BJ (cell line): ENCODE measurements around the gene RAD51B. TPM values are rescaled to one million over a fixed set of nuclear protein-coding genes. Genes with fewer than 3 reads are reported as not detected.

Source experiments
- CTCF ChIA-PET: fragments of 350-600 bp; formaldehyde crosslinking; extraction: SDS; loops from one replicate; lab custom pipeline; 2021; ENCODE audit warnings: antibody characterized with exemption, inconsistent platforms; lab: Yijun Ruan, JAX
- POLR2A ChIA-PET: fragments of 300-600 bp; sonication (Branson Sonifier 250); formaldehyde crosslinking; extraction: SDS; loops from one replicate; lab custom pipeline; 2021; ENCODE audit warnings: antibody characterized with exemption; lab: Charles Lee
- DNase-seq: peaks from one replicate; pipeline ENCODE4 v3.0.0-alpha.2; 2011; ENCODE audit warnings: low read depth
- H3K27me3 ChIP-seq: 2 replicates; pipeline ENCODE4 v1.6.0; 2011; ENCODE audit warnings: low read length; ENCODE audit not compliant: control insufficient read depth, insufficient read depth
- H3K36me3 ChIP-seq: 2 replicates; pipeline ENCODE4 v1.5.1; 2011; ENCODE audit warnings: low read length; ENCODE audit not compliant: control insufficient read depth, insufficient read depth
- H3K4me3 ChIP-seq: 2 replicates; pipeline ENCODE4 v1.5.1; 2011; ENCODE audit warnings: low read depth, mild to moderate bottlenecking, control low read depth, low read length
- polyA plus RNA-seq: library from polyadenylated mRNA; depleted of rRNA; stranded (reverse); fragments of >200 nt; gene quantifications from 2 replicates; pipeline ENCODE4 v1.2.3, GENCODE V29; 2011
- TF ChIP-seq, protein P1 (sequence below): IDR thresholded peaks from 2 replicates; pipeline ENCODE4 v1.5.1; 2011; ENCODE audit warnings: low read depth, mild to moderate bottlenecking, control low read depth, inconsistent platforms, low read length, moderate library complexity; ENCODE audit not compliant: insufficient read depth

RAD51B gene
- polyA plus RNA-seq, 1 experiment, result 5.6 TPM

DNA sequence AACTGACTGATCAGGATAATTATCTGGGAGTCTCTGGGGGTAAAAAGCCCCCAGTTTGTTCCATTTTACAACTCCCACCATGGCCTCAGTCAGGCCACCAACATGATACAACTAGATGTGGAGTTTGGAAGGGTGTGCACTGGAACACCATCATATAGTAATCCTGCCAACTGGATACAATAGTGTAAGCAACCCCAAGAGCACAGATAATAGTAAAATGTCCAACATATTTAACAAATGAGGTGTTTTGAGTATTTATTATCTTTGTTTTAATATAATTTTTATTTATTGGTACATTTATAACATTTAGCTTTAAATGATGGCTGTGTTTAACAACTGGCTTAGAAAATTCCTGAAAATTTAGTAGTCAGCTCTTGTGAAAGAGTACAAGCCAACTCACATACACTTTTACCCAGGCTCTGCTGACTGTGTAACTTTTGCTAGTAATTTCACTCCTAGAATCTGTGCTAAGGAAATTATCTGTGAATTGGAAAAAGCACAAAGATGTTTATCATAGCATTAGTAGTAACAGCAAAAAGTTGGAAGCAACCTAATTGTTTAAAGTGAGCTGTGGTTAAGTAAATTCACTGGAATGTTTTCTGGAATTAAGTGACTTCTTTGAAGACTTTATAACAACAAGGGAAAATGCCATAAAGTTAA is 196.8 kb downstream of the RAD51B start:
- ChIA-PET POLR2A (no interaction called here), CTCF (interaction anchor here (1.2 to 1.3 kb wide), 2 partner anchors 13 to 15 kb away, joined by 3 read pairs; no protein-coding TSS in a partner anchor)
- no peaks in the 10 kb centered on the region for H3K27me3 ChIP-seq
- TF ChIP-seq, protein P1, sequence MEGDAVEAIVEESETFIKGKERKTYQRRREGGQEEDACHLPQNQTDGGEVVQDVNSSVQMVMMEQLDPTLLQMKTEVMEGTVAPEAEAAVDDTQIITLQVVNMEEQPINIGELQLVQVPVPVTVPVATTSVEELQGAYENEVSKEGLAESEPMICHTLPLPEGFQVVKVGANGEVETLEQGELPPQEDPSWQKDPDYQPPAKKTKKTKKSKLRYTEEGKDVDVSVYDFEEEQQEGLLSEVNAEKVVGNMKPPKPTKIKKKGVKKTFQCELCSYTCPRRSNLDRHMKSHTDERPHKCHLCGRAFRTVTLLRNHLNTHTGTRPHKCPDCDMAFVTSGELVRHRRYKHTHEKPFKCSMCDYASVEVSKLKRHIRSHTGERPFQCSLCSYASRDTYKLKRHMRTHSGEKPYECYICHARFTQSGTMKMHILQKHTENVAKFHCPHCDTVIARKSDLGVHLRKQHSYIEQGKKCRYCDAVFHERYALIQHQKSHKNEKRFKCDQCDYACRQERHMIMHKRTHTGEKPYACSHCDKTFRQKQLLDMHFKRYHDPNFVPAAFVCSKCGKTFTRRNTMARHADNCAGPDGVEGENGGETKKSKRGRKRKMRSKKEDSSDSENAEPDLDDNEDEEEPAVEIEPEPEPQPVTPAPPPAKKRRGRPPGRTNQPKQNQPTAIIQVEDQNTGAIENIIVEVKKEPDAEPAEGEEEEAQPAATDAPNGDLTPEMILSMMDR, result no peak
- DNase-seq, result no peak
- H3K36me3 ChIP-seq, result no peaks in the 10 kb centered on the region
- H3K4me3 ChIP-seq, result no peak overlapping the region

DNA sequence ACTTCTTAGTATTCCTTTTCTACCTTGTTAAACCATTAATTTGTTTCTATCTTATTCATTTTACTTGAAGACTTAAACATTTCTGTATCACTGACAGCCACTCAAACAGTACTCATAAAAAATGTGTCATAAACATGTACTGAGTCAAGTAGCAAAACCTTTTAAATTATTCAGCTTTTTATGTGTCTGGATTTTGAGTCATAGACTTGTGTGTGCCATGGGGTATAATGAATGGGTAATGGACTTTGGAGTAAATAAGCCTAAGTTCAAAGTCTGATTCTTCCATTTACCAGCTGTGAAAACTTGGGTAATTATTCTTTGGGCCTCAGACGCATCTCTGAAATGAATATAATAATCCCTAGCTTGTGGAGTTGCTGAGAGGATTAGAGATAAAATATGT is 199.0 kb downstream of the RAD51B start:
- DNase-seq, result no peak
- ChIA-PET POLR2A (no interaction called here), CTCF (no interaction called here)
- no peaks in the 10 kb centered on the region for H3K27me3 ChIP-seq
- H3K4me3 ChIP-seq, result no peak overlapping the region
- no peaks in the 10 kb centered on the region for H3K36me3 ChIP-seq
- TF ChIP-seq, protein P1, result no peak

DNA sequence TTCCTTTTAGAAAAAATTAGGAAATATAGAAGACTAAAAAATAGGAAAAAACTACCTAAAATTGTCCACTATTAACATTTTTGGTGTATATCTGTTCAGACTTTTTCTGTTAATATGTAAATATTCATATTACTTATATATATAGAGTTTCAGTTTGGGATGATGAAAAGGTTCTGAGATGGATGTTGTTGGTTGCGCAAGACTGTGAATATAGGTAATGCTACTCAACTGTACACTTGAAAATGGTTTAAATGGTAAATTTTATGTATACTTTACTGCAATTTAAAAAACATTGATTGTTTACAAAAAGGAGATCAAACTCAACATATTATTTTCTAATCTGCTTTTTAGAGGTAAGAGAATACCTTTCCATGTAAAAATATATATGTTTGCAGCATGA is 200.9 kb downstream of the RAD51B start:
- DNase-seq, result no peak
- Histone ChIP-seq H3K36me3 (no peaks in the 10 kb centered on the region), H3K27me3 (no peaks in the 10 kb centered on the region), H3K4me3 (no peak overlapping the region)
- CTCF ChIA-PET, result no interaction called here
- TF ChIP-seq, protein P1, result no peak
- POLR2A ChIA-PET, result no interaction called here

DNA sequence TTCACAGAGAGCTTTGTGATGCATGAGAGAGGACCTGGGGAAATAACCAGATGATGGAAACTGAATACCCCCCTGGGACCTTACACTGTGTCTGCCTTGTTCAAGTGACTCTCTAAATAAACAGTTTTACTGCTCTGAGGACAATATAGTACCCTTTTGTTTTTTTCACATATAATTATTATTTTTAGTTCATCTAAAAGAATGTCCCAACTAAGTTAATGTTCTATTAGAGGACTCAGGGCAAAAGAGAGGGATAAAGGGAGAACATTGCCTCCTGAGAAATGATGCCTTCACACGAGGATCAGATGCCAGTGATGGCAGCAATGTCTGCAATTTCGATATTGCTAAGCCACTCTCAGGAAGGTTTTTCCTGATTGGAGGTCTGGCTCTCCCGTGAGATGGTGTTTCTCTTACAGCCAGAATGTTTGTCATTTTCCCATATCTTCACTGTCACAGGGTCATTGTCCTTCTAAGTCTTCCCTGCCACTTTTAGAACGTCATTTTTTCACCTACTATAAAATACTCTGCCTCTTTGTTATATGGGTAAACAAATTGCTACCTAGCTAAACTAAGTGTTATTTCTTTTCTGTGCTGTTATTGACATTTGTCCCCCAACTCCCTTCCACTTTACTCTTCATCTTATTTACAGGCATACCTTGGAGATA is 201.6 kb downstream of the RAD51B start:
- Histone ChIP-seq H3K27me3 (no peaks in the 10 kb centered on the region), H3K4me3 (no peak overlapping the region), H3K36me3 (no peaks in the 10 kb centered on the region)
- TF ChIP-seq, protein P1, result no peak
- DNase-seq, result no peak
- ChIA-PET POLR2A (no interaction called here), CTCF (interaction anchor here (0.8 to 1.6 kb wide), 2 partner anchors 10 to 19 kb away, joined by 3 read pairs; no protein-coding TSS in a partner anchor)

DNA sequence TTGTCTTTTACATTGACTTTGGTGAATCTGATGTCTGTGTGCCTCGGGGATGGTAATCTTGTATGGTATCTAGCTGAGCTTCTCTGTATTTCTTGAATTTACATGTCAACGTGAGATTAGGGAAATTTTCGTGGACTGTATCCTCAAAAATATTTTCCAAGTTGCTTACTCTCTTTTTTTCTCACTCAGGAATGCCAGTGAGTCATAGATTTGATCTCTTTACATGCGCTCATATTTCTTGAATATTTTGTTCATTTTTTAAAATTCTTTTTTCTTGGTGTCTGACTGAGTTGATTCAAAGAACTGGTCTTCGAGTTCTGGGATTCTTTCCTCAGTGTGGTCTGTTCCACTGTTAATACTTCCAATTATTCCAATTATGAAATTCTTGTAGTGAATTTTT is 207.7 kb downstream of the RAD51B start:
- ChIA-PET POLR2A (no interaction called here), CTCF (interaction anchor here (1.0 kb wide), 1 partner anchor 10 kb away, joined by 3 read pairs; no protein-coding TSS in a partner anchor)
- no peak for DNase-seq

More for the DNA sequence above, 207.7 kb downstream of the RAD51B start:
- TF ChIP-seq, protein P1, result no peak
- Histone ChIP-seq H3K4me3 (no peak overlapping the region), H3K36me3 (no peaks in the 10 kb centered on the region), H3K27me3 (no peaks in the 10 kb centered on the region)
